Measurements from ENCODE around the gene RDH14. TPM values are rescaled to one million over a fixed set of nuclear protein-coding genes. Genes with fewer than 3 reads are reported as not detected.

RDH14 gene
- total RNA-seq, 1 experiment from 2014 or later = 17.0 TPM

- no peaks in the 10 kb centered on the region for H3K9me3 ChIP-seq
- intact Hi-C loops (cut with micrococcal nuclease; ENCODE audit: unreplicated experiment) = no loop called here
- H3K36me3 ChIP-seq (ENCODE audit: control insufficient read depth, insufficient read depth, low read length) = no peaks in the 10 kb centered on the region
- Mint-ChIP-seq H3K36me3 (ENCODE audit: insufficient read depth, unreplicated experiment) (no peaks in the 10 kb centered on the region), H3K27ac (ENCODE audit: unreplicated experiment) (no peak overlapping the region), H3K4me1 (ENCODE audit: low read depth, unreplicated experiment) (no peaks in the 10 kb centered on the region), H3K4me3 (ENCODE audit: unreplicated experiment) (no peak overlapping the region), H3K27me3 (ENCODE audit: insufficient read depth, unreplicated experiment) (peaks cover 5% of the 10 kb centered on the region), H3K9me3 (ENCODE audit: unreplicated experiment) (no peaks in the 10 kb centered on the region)
- no peak for TF ChIP-seq CTCF (IDR thresholded peaks at IDR 0.05; ENCODE audit: insufficient read depth in 1 of 2, low read depth in 1 of 2, low read length in 1 of 2, severe bottlenecking in 1 of 2, unreplicated experiment in 1 of 2)
- ChIA-PET CTCF (no interaction called here), POLR2A (no interaction called here)
- DNase-seq = no peak
- H3K4me3 ChIP-seq (ENCODE audit: low read depth, low read length) = no peak overlapping the region
- no TSS peak for BruUV-seq (replicated peaks)
- H3K27me3 ChIP-seq (replicated peaks; ENCODE audit: control insufficient read depth, insufficient read depth, low read length) = no peaks in the 10 kb centered on the region
- H3K4me1 ChIP-seq = no peaks in the 10 kb centered on the region
Observed at GRCh38 chr2:18604531-18604885, 44.1 kb upstream of the RDH14 start.

GRCh38 chr2:18603854-18604530 is 43.5 kb upstream of the RDH14 start:
- Mint-ChIP-seq H3K27ac (ENCODE audit: unreplicated experiment) (no peak overlapping the region), H3K4me3 (ENCODE audit: unreplicated experiment) (no peak overlapping the region), H3K27me3 (ENCODE audit: insufficient read depth, unreplicated experiment) (peaks cover 5% of the 10 kb centered on the region), H3K9me3 (ENCODE audit: unreplicated experiment) (no peaks in the 10 kb centered on the region), H3K4me1 (ENCODE audit: low read depth, unreplicated experiment) (no peaks in the 10 kb centered on the region), H3K36me3 (ENCODE audit: insufficient read depth, unreplicated experiment) (no peaks in the 10 kb centered on the region)
- Histone ChIP-seq H3K4me3 (ENCODE audit: low read depth, low read length) (no peak overlapping the region), H3K4me1 (no peaks in the 10 kb centered on the region), H3K27me3 (replicated peaks; ENCODE audit: control insufficient read depth, insufficient read depth, low read length) (no peaks in the 10 kb centered on the region), H3K36me3 (ENCODE audit: control insufficient read depth, insufficient read depth, low read length) (no peaks in the 10 kb centered on the region), H3K9me3 (no peaks in the 10 kb centered on the region)
- no TSS peak for BruUV-seq (replicated peaks)
- DNase-seq = no peak
- CTCF ChIA-PET = no interaction called here
- POLR2A ChIA-PET = no interaction called here
- TF ChIP-seq CTCF (IDR thresholded peaks at IDR 0.05; ENCODE audit: insufficient read depth in 1 of 2, low read depth in 1 of 2, low read length in 1 of 2, severe bottlenecking in 1 of 2, unreplicated experiment in 1 of 2) = no peak
- intact Hi-C loops (cut with micrococcal nuclease; ENCODE audit: unreplicated experiment) = no loop called here

- DNase-seq = no peak
- Histone ChIP-seq H3K27me3 (replicated peaks; ENCODE audit: control insufficient read depth, insufficient read depth, low read length) (no peaks in the 10 kb centered on the region), H3K36me3 (ENCODE audit: control insufficient read depth, insufficient read depth, low read length) (no peaks in the 10 kb centered on the region), H3K4me1 (no peaks in the 10 kb centered on the region), H3K4me3 (ENCODE audit: low read depth, low read length) (no peak overlapping the region), H3K9me3 (no peaks in the 10 kb centered on the region)
- intact Hi-C loops (cut with micrococcal nuclease; ENCODE audit: unreplicated experiment) = no loop called here
- Mint-ChIP-seq H3K27me3 (ENCODE audit: insufficient read depth, unreplicated experiment) (peaks cover 5% of the 10 kb centered on the region), H3K4me3 (ENCODE audit: unreplicated experiment) (no peak overlapping the region), H3K4me1 (ENCODE audit: low read depth, unreplicated experiment) (no peaks in the 10 kb centered on the region), H3K27ac (ENCODE audit: unreplicated experiment) (no peak overlapping the region), H3K9me3 (ENCODE audit: unreplicated experiment) (no peaks in the 10 kb centered on the region), H3K36me3 (ENCODE audit: insufficient read depth, unreplicated experiment) (no peaks in the 10 kb centered on the region)
- no peak for TF ChIP-seq CTCF (IDR thresholded peaks at IDR 0.05; ENCODE audit: insufficient read depth in 1 of 2, low read depth in 1 of 2, low read length in 1 of 2, severe bottlenecking in 1 of 2, unreplicated experiment in 1 of 2)
- ChIA-PET POLR2A (no interaction called here), CTCF (interaction anchor here (0.5 kb wide), 1 partner anchor 81 kb away, joined by 4 read pairs; no protein-coding TSS in a partner anchor)
- no TSS peak for BruUV-seq (replicated peaks)
Observed at GRCh38 chr2:18602298-18602697, 41.8 kb upstream of the RDH14 start.

Measured in Caco-2 (cell line).